DOHH2 (cell line): Measurements from ENCODE around the gene KCNIP4.

Source experiments
- H3F3A ChIP-seq: fragments of 200-600 bp; sonication (generic), shearing (Covaris generic); 2 replicates; pipeline ENCODE4 v1.6.0; 2016; ENCODE audit warnings: antibody characterized with exemption, mild to moderate bottlenecking; ENCODE audit not compliant: control insufficient read depth, insufficient read depth
- H3K27ac ChIP-seq: fragments of 200-600 bp; sonication (generic); 2 replicates; pipeline ENCODE4 v1.5.1; 2014; ENCODE audit warnings: low read depth, mild to moderate bottlenecking, low read length, moderate library complexity
- H3K27me3 ChIP-seq: fragments of 200-600 bp; sonication (generic); 2 replicates; pipeline ENCODE4 v1.6.1; 2014; ENCODE audit warnings: mild to moderate bottlenecking, low read length, mixed read lengths; ENCODE audit not compliant: control insufficient read depth
- H3K36me3 ChIP-seq: fragments of 200-600 bp; sonication (generic); 2 replicates; pipeline ENCODE4 v1.6.1; 2014; ENCODE audit warnings: mild to moderate bottlenecking, low read length, moderate library complexity, mixed read lengths; ENCODE audit not compliant: control insufficient read depth
- H3K4me1 ChIP-seq: fragments of 200-600 bp; sonication (generic); 2 replicates; pipeline ENCODE4 v1.6.1; 2014; ENCODE audit warnings: mild to moderate bottlenecking, low read length, mixed read lengths; ENCODE audit not compliant: control insufficient read depth
- H3K4me2 ChIP-seq: fragments of 200-600 bp; sonication (generic); 2 replicates; pipeline ENCODE4 v1.6.0; 2014; ENCODE audit warnings: mild to moderate bottlenecking, low read length, moderate library complexity
- H3K4me3 ChIP-seq: fragments of 200-600 bp; sonication (generic); 2 replicates; pipeline ENCODE4 v1.5.1; 2014; ENCODE audit warnings: mild to moderate bottlenecking, low read length, mixed read lengths
- H3K79me2 ChIP-seq: fragments of 200-600 bp; sonication (generic); 2 replicates; pipeline ENCODE4 v1.6.1; 2014; ENCODE audit warnings: mild to moderate bottlenecking, low read length, mixed read lengths; ENCODE audit not compliant: control insufficient read depth
- H3K9me2 ChIP-seq: fragments of 200-600 bp; sonication (generic); replicated peaks from 2 replicates; pipeline ENCODE4 v1.6.1; 2014; ENCODE audit warnings: mild to moderate bottlenecking, low read length, mixed read lengths; ENCODE audit not compliant: control insufficient read depth
- H3K9me3 ChIP-seq: fragments of 200-600 bp; sonication (generic); 2 replicates; pipeline ENCODE4 v1.6.1; 2014; ENCODE audit warnings: antibody characterized with exemption, low read length, mixed read lengths; ENCODE audit not compliant: control insufficient read depth, insufficient read depth
- H4K20me1 ChIP-seq: fragments of 200-600 bp; sonication (generic); 2 replicates; pipeline ENCODE4 v1.6.0; 2014; ENCODE audit warnings: low read depth, mild to moderate bottlenecking, antibody characterized with exemption, low read length, moderate library complexity; ENCODE audit not compliant: control insufficient read depth, insufficient read depth
- CTCF ChIP-seq: fragments of 200-600 bp; sonication (generic); IDR thresholded peaks from one replicate; pipeline ENCODE4 v1.5.1; 2014; ENCODE audit warnings: antibody characterized with exemption, mild to moderate bottlenecking, low read depth, low read length; ENCODE audit not compliant: poor library complexity, severe bottlenecking
- EZH2phosphoT487 ChIP-seq: fragments of 200-600 bp; sonication (generic); IDR thresholded peaks from 2 replicates; pipeline ENCODE4 v1.6.1; 2017; ENCODE audit warnings: borderline replicate concordance, mild to moderate bottlenecking, antibody characterized with exemption, low read length, moderate library complexity, mixed read lengths

Gene KCNIP4

GRCh38 chr4:20984576-20984836 lies 964.1 kb downstream of the KCNIP4 start:
- Histone ChIP-seq H3F3A (no peaks in the 10 kb centered on the region), H3K27me3 (no peaks in the 10 kb centered on the region), H3K9me3 (no peaks in the 10 kb centered on the region; the same call in 1 of the 2 replicates), H3K4me3 (no peak overlapping the region), H3K9me2 (no peaks in the 10 kb centered on the region), H4K20me1 (no peaks in the 10 kb centered on the region), H3K4me1 (no peaks in the 10 kb centered on the region), H3K36me3 (no peaks in the 10 kb centered on the region), H3K79me2 (no peaks in the 10 kb centered on the region), H3K27ac (no peak overlapping the region), H3K4me2 (no peak overlapping the region)
- TF ChIP-seq EZH2phosphoT487, result no peak
- no peak for TF ChIP-seq CTCF

GRCh38 chr4:20983763-20984575 lies 964.6 kb downstream of the KCNIP4 start:
- Histone ChIP-seq H3K27ac (no peak overlapping the region), H3K4me3 (no peak overlapping the region), H3K27me3 (no peaks in the 10 kb centered on the region), H3K36me3 (no peaks in the 10 kb centered on the region), H3F3A (no peaks in the 10 kb centered on the region), H4K20me1 (no peaks in the 10 kb centered on the region), H3K9me3 (no peaks in the 10 kb centered on the region; the same call in 1 of the 2 replicates), H3K9me2 (no peaks in the 10 kb centered on the region), H3K4me1 (no peaks in the 10 kb centered on the region), H3K79me2 (no peaks in the 10 kb centered on the region), H3K4me2 (no peak overlapping the region)
- TF ChIP-seq EZH2phosphoT487 (no peak), CTCF (no peak)

DNA sequence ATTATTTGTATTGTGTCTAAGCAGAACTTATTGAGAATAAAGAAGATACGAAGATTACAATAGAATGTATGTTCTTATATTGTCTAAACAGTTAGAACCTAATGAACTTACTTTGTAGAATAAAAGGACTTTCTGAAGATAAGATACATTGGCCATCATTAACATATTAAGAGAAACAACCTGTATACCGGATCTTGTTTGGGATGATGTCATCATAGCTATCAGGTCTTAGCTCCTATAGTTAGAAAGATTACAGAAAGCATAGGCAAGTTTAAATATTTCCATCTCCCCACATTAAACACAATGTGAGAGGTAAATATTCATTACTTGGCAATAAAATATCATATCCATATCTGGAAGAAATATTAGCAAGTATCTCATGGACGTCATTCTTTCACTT lies 966.0 kb downstream of the KCNIP4 start:
- no peak overlapping the region for H3K4me3 ChIP-seq
- H3K9me2 ChIP-seq, result no peaks in the 10 kb centered on the region
- TF ChIP-seq EZH2phosphoT487 (no peak), CTCF (no peak)
- H3K27me3 ChIP-seq, result no peaks in the 10 kb centered on the region
- H4K20me1 ChIP-seq, result no peaks in the 10 kb centered on the region
- H3K9me3 ChIP-seq, result no peaks in the 10 kb centered on the region; the same call in 1 of the 2 replicates
- no peak overlapping the region for H3K27ac ChIP-seq
- H3F3A ChIP-seq, result no peaks in the 10 kb centered on the region
- H3K79me2 ChIP-seq, result no peaks in the 10 kb centered on the region
- H3K4me2 ChIP-seq, result no peak overlapping the region
- H3K36me3 ChIP-seq, result no peaks in the 10 kb centered on the region
- no peaks in the 10 kb centered on the region for H3K4me1 ChIP-seq
